Measurements from ENCODE around the gene TMEM131L.

The TMEM131L gene

DNA sequence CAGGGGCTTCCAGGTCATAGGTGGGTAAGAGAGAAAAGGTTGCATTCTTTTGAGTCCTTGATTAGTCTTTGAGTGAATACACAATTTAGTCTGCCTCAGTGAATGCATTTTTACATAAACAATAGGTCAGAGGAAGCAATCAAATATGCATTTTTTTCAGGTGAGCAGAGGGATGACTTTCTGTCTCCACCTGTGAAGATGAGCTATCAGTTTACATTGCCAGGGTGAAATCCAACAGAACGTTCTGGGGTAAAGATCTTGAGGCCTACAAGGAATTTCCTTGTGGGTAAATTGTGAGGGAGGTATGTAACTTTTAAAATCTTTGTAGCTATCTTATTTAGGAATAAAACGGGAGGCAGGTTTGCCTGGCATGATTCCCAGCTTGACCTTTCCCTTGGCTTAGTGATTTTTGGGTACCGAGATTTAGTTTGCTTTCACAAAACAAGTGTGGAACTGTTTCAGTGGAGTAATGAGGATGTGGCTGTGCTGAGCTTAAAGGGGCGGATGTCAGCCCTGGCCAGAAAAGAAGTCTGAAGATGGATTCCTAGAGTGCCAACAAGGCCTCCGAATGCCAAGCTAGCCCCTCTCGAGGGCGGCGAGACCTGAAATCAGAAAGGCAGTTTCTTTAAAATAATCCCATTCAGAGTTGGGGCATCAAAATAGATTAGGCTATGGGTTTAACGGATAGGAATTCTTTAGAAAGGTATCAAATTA is 29.5 kb downstream of the TMEM131L start:
- CTCF ChIA-PET = interaction anchor here (0.6 kb wide), 1 partner anchor 786 kb away, joined by 4 read pairs; no protein-coding TSS in a partner anchor
- DNase-seq (ENCODE audit: low spot score) = no peak
- H3K27ac ChIP-seq = no peak overlapping the region
- POLR2A ChIA-PET (ENCODE audit: low non-redundant PET) = no interaction called here
- TF ChIP-seq, protein P1, sequence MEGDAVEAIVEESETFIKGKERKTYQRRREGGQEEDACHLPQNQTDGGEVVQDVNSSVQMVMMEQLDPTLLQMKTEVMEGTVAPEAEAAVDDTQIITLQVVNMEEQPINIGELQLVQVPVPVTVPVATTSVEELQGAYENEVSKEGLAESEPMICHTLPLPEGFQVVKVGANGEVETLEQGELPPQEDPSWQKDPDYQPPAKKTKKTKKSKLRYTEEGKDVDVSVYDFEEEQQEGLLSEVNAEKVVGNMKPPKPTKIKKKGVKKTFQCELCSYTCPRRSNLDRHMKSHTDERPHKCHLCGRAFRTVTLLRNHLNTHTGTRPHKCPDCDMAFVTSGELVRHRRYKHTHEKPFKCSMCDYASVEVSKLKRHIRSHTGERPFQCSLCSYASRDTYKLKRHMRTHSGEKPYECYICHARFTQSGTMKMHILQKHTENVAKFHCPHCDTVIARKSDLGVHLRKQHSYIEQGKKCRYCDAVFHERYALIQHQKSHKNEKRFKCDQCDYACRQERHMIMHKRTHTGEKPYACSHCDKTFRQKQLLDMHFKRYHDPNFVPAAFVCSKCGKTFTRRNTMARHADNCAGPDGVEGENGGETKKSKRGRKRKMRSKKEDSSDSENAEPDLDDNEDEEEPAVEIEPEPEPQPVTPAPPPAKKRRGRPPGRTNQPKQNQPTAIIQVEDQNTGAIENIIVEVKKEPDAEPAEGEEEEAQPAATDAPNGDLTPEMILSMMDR (conservative IDR thresholded peaks at IDR 0.05; ENCODE audit: low read depth) = no peak

DNA sequence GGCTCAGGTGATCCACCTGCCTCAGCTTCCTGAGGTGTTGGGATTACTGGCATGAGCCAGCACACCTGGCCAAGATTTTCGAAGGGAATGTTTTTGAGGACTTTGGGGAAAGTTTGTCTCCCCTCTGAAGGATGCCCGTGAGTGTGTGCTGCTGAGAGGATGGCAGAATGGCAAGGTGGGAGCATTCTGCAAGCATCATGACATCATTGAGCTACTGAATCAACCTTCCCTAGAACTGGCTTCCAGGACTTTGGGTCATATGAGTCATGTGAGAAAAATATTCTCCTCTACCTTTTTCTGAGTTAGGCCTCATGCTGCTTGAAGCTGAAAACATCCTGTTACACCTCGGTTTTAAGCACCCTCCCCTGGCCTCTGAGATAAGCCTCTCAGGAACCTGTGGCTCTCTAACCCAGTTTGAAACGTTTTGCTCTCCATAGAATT is 31.0 kb downstream of the TMEM131L start:
- TF ChIP-seq, protein P1 (conservative IDR thresholded peaks at IDR 0.05; ENCODE audit: low read depth) = no peak
- DNase-seq (ENCODE audit: low spot score) = peak; percentile 69
- no peak overlapping the region for H3K27ac ChIP-seq
- POLR2A ChIA-PET (ENCODE audit: low non-redundant PET) = no interaction called here
- CTCF ChIA-PET = interaction anchor here (0.6 to 0.7 kb wide), 2 partner anchors 15 to 281 kb away, joined by 3 to 6 read pairs; no protein-coding TSS in a partner anchor

- TF ChIP-seq, protein P1 (conservative IDR thresholded peaks at IDR 0.05; ENCODE audit: low read depth) = no peak
- ChIA-PET CTCF (interaction anchor here (0.6 to 0.7 kb wide), 2 partner anchors 47 to 288 kb away, joined by 3 to 5 read pairs; no protein-coding TSS in a partner anchor), POLR2A (ENCODE audit: low non-redundant PET) (interaction anchor here (0.7 kb wide), 1 partner anchor 47 kb away, joined by 4 read pairs; no protein-coding TSS in a partner anchor)
- no peak overlapping the region for H3K27ac ChIP-seq
- no peak for DNase-seq (ENCODE audit: low spot score)
Observed at GRCh38 chr4:153497988-153498967, 32.1 kb downstream of the TMEM131L start.

GRCh38 chr4:153499005-153499404 is 32.8 kb downstream of the TMEM131L start:
- no peak overlapping the region for H3K27ac ChIP-seq
- POLR2A ChIA-PET (ENCODE audit: low non-redundant PET) = no interaction called here
- TF ChIP-seq, protein P1 (conservative IDR thresholded peaks at IDR 0.05; ENCODE audit: low read depth) = no peak
- no peak for DNase-seq (ENCODE audit: low spot score)
- CTCF ChIA-PET = interaction anchor here (0.6 kb wide), 1 partner anchor 46 kb away, joined by 3 read pairs; no protein-coding TSS in a partner anchor

- TF ChIP-seq, protein P1 (conservative IDR thresholded peaks at IDR 0.05; ENCODE audit: low read depth) = no peak
- POLR2A ChIA-PET (ENCODE audit: low non-redundant PET) = no interaction called here
- CTCF ChIA-PET = interaction anchor here (0.5 to 0.9 kb wide), 2 partner anchors 8 to 14 kb away, joined by 3 read pairs; no protein-coding TSS in a partner anchor
- H3K27ac ChIP-seq = no peak overlapping the region
- DNase-seq (ENCODE audit: low spot score) = no peak
Observed at GRCh38 chr4:153501578-153501977, 35.4 kb downstream of the TMEM131L start.

- H3K27ac ChIP-seq = no peak overlapping the region
- TF ChIP-seq, protein P1 (conservative IDR thresholded peaks at IDR 0.05; ENCODE audit: low read depth) = no peak
- ChIA-PET POLR2A (ENCODE audit: low non-redundant PET) (no interaction called here), CTCF (no interaction called here)
- no peak for DNase-seq (ENCODE audit: low spot score)
Observed at GRCh38 chr4:153502584-153502983, 36.4 kb downstream of the TMEM131L start.

Measured in RWPE1 (cell line).